Natural killer cell (primary cell): ENCODE measurements around the gene LIN9. TPM values are rescaled to one million over a fixed set of nuclear protein-coding genes. Genes with fewer than 3 reads are reported as not detected.
"Not testable (repeated sequence)": the region's sequence is repeated elsewhere in the genome, so short reads cannot be mapped to it uniquely, and the experiment has no call there.

ENCODE experiments used
- ATAC-seq, 3 donors: fragments of 150-1000 bp in 2 of 3; fragments of 200-7000 bp in 1 of 3; cut with Tn5 transposase; 1 replicate in 1 of 3; 2 replicates in 2 of 3; pipeline ENCODE4 v1.10.0; 2021; ENCODE audit warnings: mild to moderate bottlenecking in 2 of 3, moderate library complexity in 2 of 3
- DNase-seq, 2 donors: peaks; one replicate each; pipeline versions ENCODE4 v3.0.0 to v3.0.0-alpha.2; 2013 to 2021; ENCODE audit warnings: mixed read lengths in 1 of 2
- H3K27ac ChIP-seq: one replicate; pipeline ENCODE4 v1.5.1; 2013; ENCODE audit warnings: mild to moderate bottlenecking, low read length
- H3K27me3 ChIP-seq: one replicate; pipeline ENCODE4 v1.6.1; 2013; ENCODE audit warnings: low read length; ENCODE audit not compliant: control insufficient read depth, insufficient read depth
- H3K36me3 ChIP-seq: one replicate; pipeline ENCODE4 v1.6.1; 2013; ENCODE audit warnings: low read length; ENCODE audit not compliant: control insufficient read depth, insufficient read depth
- H3K4me1 ChIP-seq: one replicate; pipeline ENCODE4 v1.6.1; 2013; ENCODE audit warnings: low read length; ENCODE audit not compliant: control insufficient read depth, insufficient read depth
- H3K4me3 ChIP-seq: one replicate; pipeline ENCODE4 v1.5.1; 2013; ENCODE audit warnings: low read length
- H3K9me3 ChIP-seq: one replicate; pipeline ENCODE4 v1.6.1; 2013; ENCODE audit warnings: low read length; ENCODE audit not compliant: control insufficient read depth, insufficient read depth
- H3K27ac Mint-ChIP-seq, 2 donors: one replicate each; pipeline ENCODE4 v1.8.0; 2022; ENCODE audit warnings: mild to moderate bottlenecking in 2 of 2, mixed read lengths in 2 of 2, moderate library complexity in 1 of 2
- H3K27me3 Mint-ChIP-seq, 2 donors: one replicate each; pipeline ENCODE4 v1.8.0; 2022; ENCODE audit warnings: low read depth in 2 of 2, mixed read lengths in 2 of 2
- H3K36me3 Mint-ChIP-seq: one replicate; pipeline ENCODE4 v1.8.0; 2022; ENCODE audit warnings: mixed read lengths
- H3K4me1 Mint-ChIP-seq, 2 donors: one replicate each; pipeline ENCODE4 v1.8.0; 2022; ENCODE audit warnings: mixed read lengths in 2 of 2
- H3K4me3 Mint-ChIP-seq: one replicate; pipeline ENCODE4 v1.8.0; 2022; ENCODE audit warnings: mild to moderate bottlenecking, moderate library complexity, mixed read lengths
- H3K9me3 Mint-ChIP-seq, 2 donors: one replicate each; pipeline ENCODE4 v1.8.0; 2022; ENCODE audit warnings: mixed read lengths in 2 of 2
- WGBS: methylation state at CpG from one replicate; pipeline ENCODE4 v1.1.7; 2013; ENCODE audit warnings: missing lambda C conversion rate; ENCODE audit not compliant: insufficient coverage; 5-methylcytosine and 5-hydroxymethylcytosine counted together
- intact Hi-C: fragments of 100-400 bp; cut with micrococcal nuclease; formaldehyde crosslinking; loops from one replicate; pipeline ENCODE4 v1.14.2; 2022
- total RNA-seq, 4 donors: library from RNA; stranded (reverse); fragments of 120-200 nt in 1 of 4; gene quantifications; one replicate each; pipeline versions ENCODE4 v1.2.3 to v1.2.4, GENCODE V29; 2013 to 2022
- TF ChIP-seq, protein P1 (sequence below): fragments of 200-600 bp; IDR thresholded peaks from one replicate; pipeline ENCODE4 v1.8.0; 2022; ENCODE audit warnings: antibody characterized with exemption

The LIN9 gene
- total RNA-seq, 3 donors from 2014 or later (not counting 1 experiment from before 2014, with no cell fraction given): 1.3 to 2.9 (median 2.4) TPM

DNA sequence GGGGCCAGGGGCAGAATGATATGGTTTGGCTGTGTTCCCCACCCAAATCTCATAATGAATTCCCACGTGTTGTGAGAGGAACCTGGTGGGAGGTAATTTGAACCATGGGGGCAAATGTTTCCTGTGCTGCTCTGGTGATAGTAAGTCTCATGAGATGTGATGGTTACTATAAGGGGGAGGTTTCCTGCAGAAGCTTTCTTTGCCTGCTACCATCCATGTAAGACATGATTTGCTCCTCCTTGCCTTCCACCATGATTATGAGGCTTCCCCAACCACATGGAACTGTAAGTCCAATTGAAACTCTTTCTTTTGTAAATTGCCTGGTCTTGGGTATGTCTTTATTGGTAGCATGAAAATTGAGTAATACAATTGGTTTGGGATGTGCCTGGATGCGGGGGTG is 33.7 kb upstream of the LIN9 start:
- Mint-ChIP-seq H3K9me3 (no peaks in the 10 kb centered on the region), H3K4me1 (no peaks in the 10 kb centered on the region), H3K36me3 (peaks cover 7% of the 10 kb centered on the region), H3K27me3 (peaks cover 6 to 13% of the 10 kb centered on the region in 2 donors), H3K27ac (no peak overlapping the region), H3K4me3 (no peak overlapping the region)
- no peak for ATAC-seq
- no peaks in the 10 kb centered on the region for H3K9me3 ChIP-seq
- intact Hi-C loops: no loop called here
- H3K4me1 ChIP-seq: no peaks in the 10 kb centered on the region
- no peaks in the 10 kb centered on the region for H3K27me3 ChIP-seq
- TF ChIP-seq, protein P1, sequence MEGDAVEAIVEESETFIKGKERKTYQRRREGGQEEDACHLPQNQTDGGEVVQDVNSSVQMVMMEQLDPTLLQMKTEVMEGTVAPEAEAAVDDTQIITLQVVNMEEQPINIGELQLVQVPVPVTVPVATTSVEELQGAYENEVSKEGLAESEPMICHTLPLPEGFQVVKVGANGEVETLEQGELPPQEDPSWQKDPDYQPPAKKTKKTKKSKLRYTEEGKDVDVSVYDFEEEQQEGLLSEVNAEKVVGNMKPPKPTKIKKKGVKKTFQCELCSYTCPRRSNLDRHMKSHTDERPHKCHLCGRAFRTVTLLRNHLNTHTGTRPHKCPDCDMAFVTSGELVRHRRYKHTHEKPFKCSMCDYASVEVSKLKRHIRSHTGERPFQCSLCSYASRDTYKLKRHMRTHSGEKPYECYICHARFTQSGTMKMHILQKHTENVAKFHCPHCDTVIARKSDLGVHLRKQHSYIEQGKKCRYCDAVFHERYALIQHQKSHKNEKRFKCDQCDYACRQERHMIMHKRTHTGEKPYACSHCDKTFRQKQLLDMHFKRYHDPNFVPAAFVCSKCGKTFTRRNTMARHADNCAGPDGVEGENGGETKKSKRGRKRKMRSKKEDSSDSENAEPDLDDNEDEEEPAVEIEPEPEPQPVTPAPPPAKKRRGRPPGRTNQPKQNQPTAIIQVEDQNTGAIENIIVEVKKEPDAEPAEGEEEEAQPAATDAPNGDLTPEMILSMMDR: no peak
- H3K4me3 ChIP-seq: no peak overlapping the region
- WGBS: 89% methylated on average over 1 of the region's 2 CpGs
- DNase-seq: no peak
- H3K27ac ChIP-seq: no peak overlapping the region
- H3K36me3 ChIP-seq: no peaks in the 10 kb centered on the region

DNA sequence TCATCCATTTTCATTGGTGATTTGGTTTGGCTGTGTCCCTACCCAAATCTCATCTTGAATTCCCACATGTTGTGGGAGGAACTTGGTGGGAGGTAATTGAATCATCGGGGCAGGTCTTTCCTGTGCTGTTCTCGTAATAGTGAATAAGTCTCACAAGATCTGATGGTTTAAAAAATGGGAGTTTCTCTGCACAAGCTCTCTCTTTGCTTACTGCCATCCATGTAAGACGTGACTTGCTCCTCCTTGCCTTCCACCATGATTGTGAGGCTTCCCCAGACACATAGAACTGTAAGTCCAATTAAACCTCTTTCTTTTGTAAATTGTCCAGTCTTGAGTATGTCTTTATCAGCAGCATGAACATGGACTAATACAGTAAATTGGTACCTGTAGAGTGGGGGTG is 31.1 kb upstream of the LIN9 start:
- H3K36me3 Mint-ChIP-seq, DNase-seq, H3K4me1 ChIP-seq, H3K9me3 Mint-ChIP-seq, H3K9me3 ChIP-seq, H3K27ac Mint-ChIP-seq, H3K4me3 ChIP-seq, H3K4me1 Mint-ChIP-seq, intact Hi-C loops, H3K27me3 ChIP-seq, H3K27ac ChIP-seq, ATAC-seq, H3K36me3 ChIP-seq, H3K4me3 Mint-ChIP-seq: not testable (repeated sequence)
- peaks cover 6 to 13% of the 10 kb centered on the region in 2 donors for H3K27me3 Mint-ChIP-seq
- WGBS: 90% methylated on average over 3 of the region's 3 CpGs

DNA sequence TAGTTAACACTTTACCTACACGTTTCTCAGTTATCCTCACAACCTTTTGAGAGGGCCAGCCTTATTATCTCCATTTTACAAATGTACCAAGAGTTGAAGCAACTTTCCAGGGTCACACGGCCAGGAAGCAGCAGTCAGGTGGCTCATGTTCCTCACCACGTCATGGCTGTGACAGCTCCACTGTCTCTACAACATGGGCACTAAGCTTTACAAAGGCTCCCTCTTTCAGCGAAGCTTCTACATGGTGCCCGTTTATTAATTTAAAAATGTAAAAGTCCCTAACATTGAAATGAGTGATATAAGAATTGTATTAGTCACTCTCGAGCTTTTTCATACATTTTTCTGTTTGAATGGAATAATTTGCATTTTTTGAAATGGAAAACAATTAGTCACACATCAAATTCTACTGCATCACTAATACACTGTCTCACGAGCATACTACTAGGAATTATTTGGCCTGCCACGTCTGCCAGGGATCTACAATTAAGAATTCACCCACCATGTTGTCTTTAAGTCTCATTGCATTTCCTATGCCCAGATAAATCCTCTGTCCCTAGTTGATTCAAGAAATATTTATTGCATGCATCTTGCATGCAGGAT is 28.4 kb upstream of the LIN9 start:
- H3K27ac Mint-ChIP-seq: no peak overlapping the region
- no peak for ATAC-seq
- Histone ChIP-seq H3K36me3 (no peaks in the 10 kb centered on the region), H3K27me3 (no peaks in the 10 kb centered on the region), H3K4me1 (peaks cover 3% of the 10 kb centered on the region), H3K4me3 (no peak overlapping the region), H3K27ac (no peak overlapping the region), H3K9me3 (no peaks in the 10 kb centered on the region)
- TF ChIP-seq, protein P1: no peak
- H3K27me3 Mint-ChIP-seq: peaks cover 6 to 13% of the 10 kb centered on the region in 2 donors
- no peaks in the 10 kb centered on the region for H3K9me3 Mint-ChIP-seq
- peaks cover 7% of the 10 kb centered on the region for H3K36me3 Mint-ChIP-seq
- H3K4me1 Mint-ChIP-seq: peaks cover 6 to 11% of the 10 kb centered on the region in 2 donors
- H3K4me3 Mint-ChIP-seq: no peak overlapping the region
- intact Hi-C loops: no loop called here
- 66% methylated on average over 5 of the region's 8 CpGs for WGBS
- DNase-seq: no peak

DNA sequence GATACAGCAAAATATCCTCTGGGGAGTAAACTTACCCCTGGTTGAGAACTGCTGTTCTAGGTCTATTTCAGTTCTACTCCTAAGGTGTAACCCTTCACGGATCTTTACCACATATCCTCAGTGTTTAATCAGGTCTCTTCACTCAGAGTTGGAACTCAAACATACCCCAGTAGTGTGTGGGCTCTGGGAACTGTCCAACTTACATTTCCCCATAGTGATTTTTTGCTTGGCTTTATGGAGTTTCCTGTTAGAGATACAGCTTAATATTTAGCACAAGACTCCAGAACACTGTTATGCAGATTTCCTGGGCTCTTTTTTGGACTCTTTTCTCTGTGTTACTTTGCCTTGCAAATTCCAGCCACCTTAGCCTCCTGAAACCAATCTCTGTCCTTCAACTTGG is 26.7 kb upstream of the LIN9 start:
- no peak for DNase-seq
- intact Hi-C loops: no loop called here
- Mint-ChIP-seq H3K4me3 (no peak overlapping the region), H3K27me3 (peaks cover 6 to 7% of the 10 kb centered on the region in 2 donors), H3K9me3 (no peaks in the 10 kb centered on the region), H3K4me1 (peaks cover 6 to 11% of the 10 kb centered on the region in 2 donors), H3K36me3 (peaks cover 4% of the 10 kb centered on the region), H3K27ac (no peak overlapping the region)
- no peak for ATAC-seq
- Histone ChIP-seq H3K36me3 (no peaks in the 10 kb centered on the region), H3K9me3 (no peaks in the 10 kb centered on the region), H3K27ac (no peak overlapping the region), H3K4me3 (no peak overlapping the region), H3K27me3 (no peaks in the 10 kb centered on the region), H3K4me1 (peaks cover 3% of the 10 kb centered on the region)
- 60% methylated on average over 1 of the region's 1 CpG for WGBS
- TF ChIP-seq, protein P1: no peak
